Cardiac muscle cell (in vitro differentiated cells and primary cell): ENCODE data around the gene GNG4. TPM values are rescaled to one million over a fixed set of nuclear protein-coding genes. Genes with fewer than 3 reads are reported as not detected.

Experiments used
- DNase-seq, 2 donors: peaks; one replicate each; pipeline versions ENCODE4 v3.0.0 to v3.0.0-alpha.2; 2010 to 2017; ENCODE audit warnings: low read depth in 1 of 2, low spot score in 1 of 2
- H3K27ac ChIP-seq: fragments of 200-600 bp; sonication (generic); 2 replicates; pipeline ENCODE4 v1.5.1; 2016
- H3K27me3 ChIP-seq: fragments of 200-600 bp; sonication (generic); 2 replicates; pipeline ENCODE4 v1.6.0; 2016; ENCODE audit warnings: control low read depth
- H3K36me3 ChIP-seq: fragments of 200-600 bp; sonication (generic); 2 replicates; pipeline ENCODE4 v1.5.1; 2016; ENCODE audit warnings: control low read depth
- H3K4me1 ChIP-seq: fragments of 200-600 bp; sonication (generic); 2 replicates; pipeline ENCODE4 v1.8.1; 2017; ENCODE audit warnings: low read depth, mild to moderate bottlenecking, mixed run types
- H3K4me3 ChIP-seq: fragments of 200-600 bp; sonication (generic); 2 replicates; pipeline ENCODE4 v1.5.1; 2016; ENCODE audit warnings: mild to moderate bottlenecking
- H3K9me3 ChIP-seq: fragments of 200-600 bp; sonication (generic); 2 replicates; pipeline ENCODE4 v1.5.1; 2017; ENCODE audit warnings: low read depth, mild to moderate bottlenecking, control low read depth
- CTCF ChIP-seq: IDR thresholded peaks from 2 replicates; pipeline ENCODE4 v1.5.1; 2012; ENCODE audit warnings: low read depth, mild to moderate bottlenecking, low read length
- polyA plus RNA-seq: library from polyadenylated mRNA; unstranded; fragments of >200 nt; fragmentation: Nextera tagmentation; extraction: Ambion mirVana; gene quantifications from 2 replicates; pipeline ENCODE4 v1.2.1, GENCODE V29; 2016
- total RNA-seq: library from RNA; depleted of rRNA; stranded (reverse); fragments of >200 nt; gene quantifications from 2 replicates; pipeline ENCODE4 v1.2.3, GENCODE V29; 2016

GNG4 gene
- total and polyA plus RNA-seq, 2 experiments from 2014 or later: 0.24 TPM; not detected in 1

- DNase-seq: peak in 1 of 2 donors; percentile 78
- H3K4me1 ChIP-seq: no peaks in the 10 kb centered on the region
- no peaks in the 10 kb centered on the region for H3K36me3 ChIP-seq
- no peaks in the 10 kb centered on the region for H3K27me3 ChIP-seq
- no peaks in the 10 kb centered on the region for H3K9me3 ChIP-seq
- TF ChIP-seq CTCF: no peak
- no peak overlapping the region for H3K4me3 ChIP-seq
- H3K27ac ChIP-seq: no peak overlapping the region
Measured at GRCh38 chr1:235588916-235589515, 60.6 kb downstream of the GNG4 start.

- Histone ChIP-seq H3K4me1 (no peaks in the 10 kb centered on the region), H3K36me3 (no peaks in the 10 kb centered on the region), H3K27ac (no peak overlapping the region), H3K27me3 (no peaks in the 10 kb centered on the region), H3K9me3 (no peaks in the 10 kb centered on the region), H3K4me3 (no peak overlapping the region)
- no peak for DNase-seq
- TF ChIP-seq CTCF: no peak
Measured at GRCh38 chr1:235588156-235588555, 61.4 kb downstream of the GNG4 start.

- no peak for DNase-seq
- no peak overlapping the region for H3K27ac ChIP-seq
- TF ChIP-seq CTCF: no peak
- no peaks in the 10 kb centered on the region for H3K4me1 ChIP-seq
- H3K9me3 ChIP-seq: no peaks in the 10 kb centered on the region
- no peaks in the 10 kb centered on the region for H3K36me3 ChIP-seq
- no peaks in the 10 kb centered on the region for H3K27me3 ChIP-seq
- H3K4me3 ChIP-seq: no peak overlapping the region
Measured at GRCh38 chr1:235586992-235587391, 62.6 kb downstream of the GNG4 start.

- Histone ChIP-seq H3K9me3 (no peaks in the 10 kb centered on the region), H3K4me1 (no peaks in the 10 kb centered on the region), H3K36me3 (no peaks in the 10 kb centered on the region), H3K4me3 (no peak overlapping the region), H3K27me3 (no peaks in the 10 kb centered on the region), H3K27ac (no peak overlapping the region)
- no peak for DNase-seq
- no peak for TF ChIP-seq CTCF
Measured at GRCh38 chr1:235586413-235586812, 63.2 kb downstream of the GNG4 start.

GRCh38 chr1:235584973-235585372, 64.6 kb downstream of the GNG4 start:
- H3K27me3 ChIP-seq: no peaks in the 10 kb centered on the region
- no peaks in the 10 kb centered on the region for H3K9me3 ChIP-seq
- no peak for DNase-seq
- no peak overlapping the region for H3K27ac ChIP-seq
- H3K4me1 ChIP-seq: no peaks in the 10 kb centered on the region
- no peaks in the 10 kb centered on the region for H3K36me3 ChIP-seq
- no peak overlapping the region for H3K4me3 ChIP-seq
- TF ChIP-seq CTCF: no peak
